Measurements from ENCODE around the gene PPP3R1. TPM values are rescaled to one million over a fixed set of nuclear protein-coding genes. Genes with fewer than 3 reads are reported as not detected.

Gene PPP3R1
- total and polyA plus RNA-seq, 9 of the 15 experiments (the other 6 are each of a cell fraction or from before 2014, with no cell fraction given) = 3.7 to 70.0 (median 24.8) TPM

- TF ChIP-seq, protein P1, sequence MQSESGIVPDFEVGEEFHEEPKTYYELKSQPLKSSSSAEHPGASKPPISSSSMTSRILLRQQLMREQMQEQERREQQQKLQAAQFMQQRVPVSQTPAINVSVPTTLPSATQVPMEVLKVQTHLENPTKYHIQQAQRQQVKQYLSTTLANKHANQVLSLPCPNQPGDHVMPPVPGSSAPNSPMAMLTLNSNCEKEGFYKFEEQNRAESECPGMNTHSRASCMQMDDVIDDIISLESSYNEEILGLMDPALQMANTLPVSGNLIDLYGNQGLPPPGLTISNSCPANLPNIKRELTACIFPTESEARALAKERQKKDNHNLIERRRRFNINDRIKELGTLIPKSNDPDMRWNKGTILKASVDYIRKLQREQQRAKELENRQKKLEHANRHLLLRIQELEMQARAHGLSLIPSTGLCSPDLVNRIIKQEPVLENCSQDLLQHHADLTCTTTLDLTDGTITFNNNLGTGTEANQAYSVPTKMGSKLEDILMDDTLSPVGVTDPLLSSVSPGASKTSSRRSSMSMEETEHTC (IDR thresholded peaks at IDR 0.05) = no peak
- TF ChIP-seq NR1H2 (CRISPR knock-in tag; IDR thresholded peaks at IDR 0.05) (no peak), PML (IDR thresholded peaks at IDR 0.05; ENCODE audit: low read length) (no peak), ZNF316 (IDR thresholded peaks at IDR 0.05) (no peak), HDGF (IDR thresholded peaks at IDR 0.05) (no peak), SIX5 (IDR thresholded peaks at IDR 0.05; ENCODE audit: borderline replicate concordance in 1 of 2, insufficient read depth in 1 of 2, low read depth in 1 of 2, low read length in 2 of 2) (no peak)
These were observed 21.7 kb upstream of the PPP3R1 start (continued) for GRCh38 chr2:68274022-68274421.

- in situ Hi-C loops (cut with MboI) (no loop called here), intact Hi-C loops (cut with micrococcal nuclease) (no loop called here)
- no peak overlapping the region for H3K27ac ChIP-seq (ENCODE audit: extremely low read depth, low read depth, low read length)
- ChIA-PET POLR2A (no interaction called here), CTCF (ENCODE audit: low intra/inter-chr PET ratio) (no interaction called here)
- H3K36me3 ChIP-seq (ENCODE audit: control insufficient read depth, insufficient read depth, low read length) = no peaks in the 10 kb centered on the region
- DNase-seq (ENCODE audit: extremely low read depth in 1 of 4, low spot score in 3 of 4) (no peak), ATAC-seq (no peak), FAIRE-seq (no peak)
- no peak overlapping the region for H3K9ac ChIP-seq (ENCODE audit: insufficient read depth in 1 of 2, low read depth in 2 of 2, low read length in 2 of 2)
- H3K4me2 ChIP-seq (ENCODE audit: insufficient read depth, low read length) = no peak overlapping the region
- H3K4me1 ChIP-seq (replicated peaks in 1 of 2; ENCODE audit: control insufficient read depth in 2 of 2, insufficient read depth in 2 of 2, low read length in 2 of 2) = no peaks in the 10 kb centered on the region
- H3K9me3 ChIP-seq (replicated peaks; ENCODE audit: control insufficient read depth, insufficient read depth, low read depth, low read length) = no peaks in the 10 kb centered on the region
- no peaks in the 10 kb centered on the region for H4K20me1 ChIP-seq (replicated peaks; ENCODE audit: control insufficient read depth, insufficient read depth, low read length)
- BruUV-seq (replicated peaks) = no TSS peak
- 43% methylated on average over 2 of the region's 2 CpGs for WGBS (ENCODE audit: insufficient coverage, low coverage, missing lambda C conversion rate)
- H3K9me1 ChIP-seq (ENCODE audit: control insufficient read depth, insufficient read depth, low read length) = no peaks in the 10 kb centered on the region
- no peaks in the 10 kb centered on the region for H3K79me2 ChIP-seq (ENCODE audit: control insufficient read depth, insufficient read depth, low read length)
- TF ChIP-seq CLOCK (CRISPR knock-in tag; IDR thresholded peaks at IDR 0.05; ENCODE audit: borderline replicate concordance) (no peak), FOXJ2 (tag; IDR thresholded peaks at IDR 0.05) (peak; percentile 31; the same call in 1 of the 2 replicates)
- H3K27me3 ChIP-seq (ENCODE audit: control insufficient read depth in 2 of 2, insufficient read depth in 2 of 2, low read length in 2 of 2) = no peaks in the 10 kb centered on the region
- no peak overlapping the region for H3K4me3 ChIP-seq
- H2AFZ ChIP-seq (ENCODE audit: low read depth, low read length) = peak overlapping the region; percentile 62
These were observed 20.1 kb upstream of the PPP3R1 start for GRCh38 chr2:68272246-68272994.

All from K562 (cell line).